HG02678 (cell line): ENCODE measurements around the gene COPS4.
A peak's percentile ranks its signal among the peaks of the same experiment; 100 is the strongest.
"Not testable (repeated sequence)": the region's sequence is repeated elsewhere in the genome, so short reads cannot be mapped to it uniquely, and the experiment has no call there.

Source experiments
- ATAC-seq: cut with Tn5 transposase; IDR thresholded peaks from one replicate; pipeline ENCODE4 v1.9.1; 2021; ENCODE audit warnings: mild to moderate bottlenecking, moderate library complexity; ENCODE audit not compliant: unreplicated experiment

COPS4 gene

DNA sequence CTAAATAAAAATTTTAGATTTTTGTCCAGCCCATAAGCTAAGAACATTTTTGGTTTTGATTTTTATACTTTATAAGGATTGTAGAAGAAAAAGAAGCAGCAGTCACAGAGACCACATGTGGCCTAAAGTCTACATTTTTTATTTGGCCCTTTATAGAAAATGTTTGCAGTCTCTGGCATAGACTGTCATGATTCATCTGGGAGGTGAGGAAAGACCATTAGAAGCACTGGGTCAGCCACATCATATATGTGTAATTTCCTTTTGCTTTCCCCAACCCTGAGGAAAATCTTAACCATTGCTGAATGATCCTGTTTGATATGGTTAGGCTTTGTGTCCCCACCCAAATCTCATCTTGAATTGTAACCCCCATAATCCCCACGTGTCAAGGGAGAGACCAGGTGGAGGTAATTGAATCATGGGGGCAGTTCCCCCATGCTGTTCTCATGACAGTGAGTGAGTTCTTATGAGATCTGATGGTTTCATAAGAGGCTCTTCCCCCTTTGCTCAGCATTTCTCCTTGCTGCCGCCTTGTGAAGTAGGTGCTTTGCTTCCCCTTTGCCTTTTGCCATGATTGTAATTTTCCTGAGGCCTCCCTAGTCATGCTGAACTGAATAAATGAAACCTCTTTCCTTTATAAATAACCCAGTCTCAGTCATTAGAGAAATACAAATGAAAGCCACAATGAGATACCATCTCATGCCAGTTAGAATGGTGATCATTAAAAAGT lies 12.1 kb upstream of the COPS4 start:
- no peak for ATAC-seq

DNA sequence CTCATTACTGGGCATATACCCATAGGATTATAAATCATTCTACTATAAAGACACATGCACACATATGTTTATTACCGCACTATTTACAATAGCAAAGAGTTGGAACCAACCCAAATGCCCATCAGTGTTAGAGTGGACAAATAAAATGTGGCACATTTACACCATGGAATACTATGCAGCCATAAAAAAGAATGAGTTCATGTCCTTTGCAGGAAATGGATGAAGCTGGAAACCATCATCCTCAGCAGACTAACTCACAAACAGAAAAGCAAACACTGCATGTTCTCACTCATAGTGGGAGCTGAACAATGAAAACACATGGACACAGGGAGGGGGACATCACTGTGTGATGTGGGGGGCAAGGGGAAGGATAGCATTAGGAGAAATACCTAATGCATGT lies 11.4 kb upstream of the COPS4 start:
- not testable (repeated sequence) for ATAC-seq

DNA sequence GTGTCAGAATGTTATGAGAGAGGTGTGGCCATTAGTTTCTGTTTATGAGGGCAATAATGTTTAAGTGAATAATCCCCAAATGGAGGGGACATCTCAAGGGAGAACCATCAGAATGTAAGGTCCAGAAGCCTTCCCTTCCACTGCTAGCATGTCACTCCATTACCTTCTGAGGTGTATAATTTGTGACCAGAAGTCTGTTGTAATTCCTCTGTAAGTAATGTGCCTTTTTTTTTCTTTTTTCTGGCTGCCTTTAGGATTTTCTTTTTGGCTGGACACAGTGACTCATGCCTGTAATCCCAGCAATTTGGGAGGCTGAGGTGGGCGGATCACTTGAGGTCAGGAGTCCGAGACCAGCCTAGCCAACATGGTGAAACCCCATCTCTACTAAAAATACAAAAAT lies 10.8 kb upstream of the COPS4 start:
- ATAC-seq, result no peak

DNA sequence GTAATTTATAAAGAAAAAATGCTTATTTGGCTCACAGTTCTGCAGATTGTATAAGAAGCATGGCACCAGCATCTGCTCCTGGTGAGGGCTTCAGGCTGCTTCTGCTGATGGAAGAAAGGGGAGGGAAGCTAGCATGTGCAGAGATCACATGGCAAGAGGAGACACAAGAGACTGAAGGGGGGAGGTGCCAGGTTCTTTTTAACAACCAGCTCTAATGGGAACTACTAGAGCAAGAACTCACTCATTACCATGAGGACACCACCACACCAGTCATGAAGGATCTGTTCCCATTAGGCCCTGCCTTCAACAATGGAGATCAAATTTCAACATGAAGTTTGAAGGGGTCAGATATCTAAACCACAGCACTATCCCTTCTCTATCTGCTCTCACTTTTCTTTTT lies 9.4 kb upstream of the COPS4 start:
- ATAC-seq, result no peak

DNA sequence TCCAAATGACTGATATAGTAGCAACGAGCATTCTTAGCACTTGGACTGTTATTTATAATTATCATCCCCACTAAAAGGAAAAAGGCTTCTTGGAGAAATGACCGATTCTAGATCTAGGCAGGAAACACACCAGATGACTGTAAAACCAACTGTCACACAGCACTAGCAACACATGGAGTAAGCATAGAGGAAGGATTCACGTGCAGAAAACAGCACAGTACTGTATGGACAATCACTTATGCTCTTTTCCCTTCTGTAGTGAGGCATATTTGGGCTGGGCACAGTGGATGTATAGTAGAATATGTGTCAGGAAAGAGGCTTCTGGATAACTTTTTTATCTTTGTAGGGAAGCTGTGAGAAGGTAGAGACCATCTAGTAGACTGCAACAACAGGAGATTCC lies 6.0 kb upstream of the COPS4 start:
- ATAC-seq, result no peak

DNA sequence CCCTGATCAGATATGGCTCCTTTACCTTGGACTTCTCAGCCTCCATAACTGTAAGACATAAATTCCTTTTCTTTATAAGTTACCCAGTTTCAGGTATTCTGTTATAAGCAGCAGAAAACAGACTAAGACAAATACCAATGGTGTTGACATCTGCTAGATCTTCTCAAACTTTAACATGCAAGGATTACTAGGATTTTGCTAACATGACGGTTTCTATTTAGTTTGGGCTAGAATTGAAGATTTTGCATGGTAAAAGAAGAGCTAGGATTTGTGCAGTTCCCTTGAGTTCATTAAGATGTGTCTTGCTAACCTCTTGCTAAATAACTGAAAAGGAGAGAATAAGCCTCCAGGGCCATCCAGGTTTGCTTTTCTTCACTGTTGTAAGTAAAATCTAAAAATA lies 5.3 kb upstream of the COPS4 start:
- no peak for ATAC-seq

DNA sequence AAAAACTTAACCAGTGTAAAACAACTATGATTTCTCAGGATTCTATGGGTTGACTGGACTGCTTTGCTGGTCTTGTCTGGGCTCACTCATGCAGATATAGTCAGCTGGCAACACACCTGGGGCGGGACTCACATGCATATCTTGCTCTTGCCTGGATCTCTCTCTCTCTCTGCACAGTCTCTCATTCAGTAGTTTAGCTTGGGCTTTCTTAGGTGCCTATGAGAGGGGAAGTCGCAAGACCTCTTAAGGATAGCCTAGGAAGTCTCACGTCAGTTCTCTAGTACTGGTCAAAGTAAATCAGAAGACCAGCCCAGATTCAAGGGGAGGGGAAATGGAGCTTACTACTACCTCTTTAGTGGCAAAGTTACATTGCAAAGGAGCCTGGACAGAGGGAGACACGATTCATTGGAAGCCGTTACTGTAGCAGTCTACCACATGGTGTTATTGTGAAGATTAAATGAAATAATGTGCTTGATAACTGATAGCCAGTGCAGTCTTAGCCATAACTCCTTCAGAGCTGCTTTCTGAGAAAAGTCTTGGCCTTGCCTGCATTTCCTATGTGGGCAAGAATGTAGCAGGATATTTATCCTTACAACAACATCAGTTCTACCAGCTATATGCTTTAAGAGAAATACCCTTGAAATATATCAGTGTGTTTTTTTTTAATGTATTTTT lies 2.1 kb downstream of the COPS4 start:
- no peak for ATAC-seq

DNA sequence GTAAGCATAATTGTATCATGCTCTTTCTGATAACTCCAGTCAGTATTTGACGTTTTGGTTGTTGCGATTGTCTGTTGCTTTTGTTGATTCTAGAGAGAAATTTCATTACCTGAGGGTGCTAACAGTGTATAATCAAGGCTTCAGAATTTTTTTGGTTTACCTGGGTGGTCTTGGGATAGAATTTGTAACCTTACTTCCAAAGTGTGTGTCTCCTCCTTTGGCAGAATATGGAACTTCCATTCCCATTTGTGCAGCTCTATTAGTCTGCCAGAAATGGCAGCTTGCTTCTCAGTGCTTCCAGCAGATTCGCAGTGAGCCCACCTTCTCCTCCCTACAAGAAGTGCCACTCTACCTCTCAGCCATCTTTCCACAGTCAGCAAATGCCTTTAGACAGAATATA lies 5.3 kb downstream of the COPS4 start:
- no peak for ATAC-seq

DNA sequence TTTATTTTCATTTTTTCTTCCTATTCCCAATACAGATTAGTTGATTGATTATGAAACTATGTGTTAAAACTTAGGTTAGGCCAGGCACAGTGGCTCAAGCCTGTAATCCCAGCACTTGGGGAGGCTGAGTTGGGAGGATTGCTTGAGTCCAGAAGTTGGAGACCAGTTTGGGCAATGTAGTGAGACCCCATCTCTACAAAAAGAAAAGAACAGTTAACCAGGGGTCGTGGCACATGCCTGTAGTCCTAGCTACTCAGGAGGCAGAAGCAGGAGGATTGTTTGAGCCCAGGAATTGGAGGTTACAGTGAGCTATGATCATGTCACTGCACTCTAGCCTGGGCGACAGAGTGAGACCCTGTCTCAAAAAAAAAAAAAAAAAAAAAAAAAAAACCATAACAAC lies 8.2 kb downstream of the COPS4 start:
- ATAC-seq, result not testable (repeated sequence)

DNA sequence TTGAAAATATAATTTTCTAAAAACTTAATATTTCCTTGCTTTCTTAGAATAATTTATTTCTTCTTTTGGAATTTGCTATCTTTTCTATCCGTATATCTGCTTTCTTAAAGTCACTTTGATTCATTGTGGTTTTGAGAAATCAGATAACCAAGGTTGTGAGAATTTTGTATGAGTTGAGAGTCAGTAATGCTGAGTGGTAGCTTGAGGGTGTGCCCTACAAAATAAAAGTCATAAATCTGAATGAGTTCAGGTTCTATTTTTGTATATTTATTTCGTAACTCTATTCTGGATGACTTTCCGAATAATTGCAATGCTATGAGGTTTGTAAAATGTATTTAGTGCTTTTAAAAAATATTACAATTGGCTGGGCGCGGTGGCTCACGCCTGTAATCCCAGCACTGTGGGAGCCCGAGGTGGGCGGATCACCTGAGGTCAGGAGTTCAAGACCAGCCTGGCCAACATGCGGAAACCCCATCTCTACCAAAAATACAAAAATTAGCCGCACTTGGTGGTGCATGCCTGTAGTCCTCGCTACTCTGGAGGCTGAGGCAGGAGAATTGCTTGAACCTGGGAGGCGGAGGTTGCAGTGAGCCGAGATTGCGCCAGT lies 8.9 kb downstream of the COPS4 start:
- ATAC-seq, result no peak

DNA sequence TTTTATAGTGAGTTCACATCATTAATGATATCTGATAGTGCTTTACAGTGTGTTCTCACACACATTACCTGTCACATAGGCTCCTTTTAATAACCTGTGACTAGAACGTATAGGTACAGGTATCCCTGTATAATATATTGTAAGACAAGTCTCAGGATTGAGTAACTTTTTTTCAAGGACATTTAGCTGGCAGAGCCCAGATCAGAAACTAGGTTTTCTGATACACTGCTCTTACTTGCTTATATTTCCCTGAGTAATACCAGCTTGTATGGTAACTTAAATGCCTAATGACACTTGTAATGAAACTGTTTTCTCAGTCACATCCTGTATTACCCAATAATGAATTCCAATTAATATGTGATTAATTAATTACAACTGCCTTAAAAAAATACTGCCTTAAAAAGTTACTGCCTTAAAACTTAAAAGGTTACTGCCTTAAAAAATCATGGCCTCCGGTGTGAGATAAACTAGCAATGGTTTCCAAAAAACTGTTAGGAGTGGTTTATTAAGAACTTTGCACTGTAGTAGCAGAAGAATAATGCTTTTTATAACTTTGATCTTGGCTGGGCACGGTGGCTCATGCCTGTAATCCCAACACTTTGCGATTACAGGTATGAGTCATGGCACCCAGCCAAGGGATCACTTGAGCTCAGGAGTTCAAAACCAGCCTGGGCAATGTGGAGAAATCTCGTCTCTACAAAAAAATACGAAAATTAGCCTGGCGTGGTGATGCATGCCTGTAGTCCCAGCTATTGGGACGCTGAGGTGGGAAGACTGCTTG lies 11.9 kb downstream of the COPS4 start:
- no peak for ATAC-seq

DNA sequence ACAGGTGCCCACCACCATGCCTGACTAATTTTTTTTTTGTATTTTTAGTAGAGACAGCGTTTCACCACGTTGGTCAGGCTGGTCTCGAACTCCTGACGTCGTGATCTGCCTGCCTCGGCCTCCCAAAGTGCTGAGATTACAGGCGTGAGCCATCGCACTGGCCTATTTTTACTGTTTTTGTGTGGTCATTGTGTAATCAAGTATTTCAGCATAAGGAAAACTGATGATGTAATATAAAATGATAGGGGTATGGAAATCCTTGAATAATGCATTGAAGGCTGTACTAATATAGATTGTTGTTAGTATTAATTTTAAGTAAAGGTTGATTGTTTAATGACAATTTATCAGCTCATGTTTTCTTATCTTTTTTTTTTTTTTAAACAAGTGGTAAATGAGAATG lies 13.8 kb downstream of the COPS4 start:
- ATAC-seq, result not testable (repeated sequence)

DNA sequence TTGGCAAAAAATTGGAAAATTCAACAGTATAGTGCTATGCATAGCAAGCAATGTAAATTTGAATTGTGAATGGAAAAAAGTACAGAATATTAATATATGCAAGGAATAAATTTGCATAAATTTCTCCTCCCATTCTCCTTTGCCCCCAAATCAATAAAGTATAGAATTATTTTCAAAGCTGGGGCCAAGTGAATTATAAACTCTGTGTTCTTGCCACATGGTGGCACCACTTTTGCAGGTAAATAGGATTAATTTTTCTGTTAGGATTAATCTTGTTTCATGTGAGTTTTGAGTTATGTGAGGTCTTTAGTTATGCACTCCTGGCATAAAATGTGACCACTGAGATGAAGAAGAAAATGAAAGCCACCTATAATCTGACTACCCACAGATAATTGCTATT lies 19.9 kb downstream of the COPS4 start:
- ATAC-seq, result no peak

DNA sequence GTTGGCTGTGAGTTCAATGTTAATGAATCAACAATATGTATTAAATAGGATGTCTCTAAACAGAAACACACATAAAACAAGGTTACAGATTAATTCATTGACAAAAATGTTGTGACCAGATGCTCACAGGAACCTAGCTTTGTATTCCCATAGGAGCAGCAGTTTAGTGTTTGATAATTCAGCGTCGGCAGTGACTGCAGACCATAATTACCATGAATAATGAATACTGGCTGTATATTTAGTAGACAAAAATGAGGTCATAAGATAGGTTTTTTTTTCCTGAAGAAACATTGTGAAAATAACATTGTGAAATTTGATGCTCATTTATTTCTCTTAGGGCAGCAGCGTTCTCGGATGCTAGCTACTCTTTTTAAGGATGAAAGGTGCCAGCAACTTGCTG lies 27.8 kb downstream of the COPS4 start:
- no peak for ATAC-seq

DNA sequence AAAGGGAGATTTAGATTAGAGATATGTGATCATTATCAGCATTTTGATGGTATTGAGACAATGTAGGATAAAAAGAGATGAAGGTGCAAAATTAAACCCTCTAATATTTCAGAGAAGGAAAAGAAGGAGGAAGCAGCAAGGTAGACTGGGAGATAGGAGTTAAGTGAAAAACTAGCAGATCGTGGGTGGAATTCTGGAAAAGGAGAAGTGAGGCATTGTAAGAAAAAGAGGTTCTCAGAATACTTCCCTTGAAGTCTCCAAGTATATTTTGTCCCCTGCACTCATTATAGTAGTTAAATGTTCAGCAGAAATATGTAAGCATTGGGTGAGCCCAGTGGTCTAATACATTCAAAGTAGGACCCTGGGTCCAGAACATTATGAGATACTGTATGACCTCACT lies 30.3 kb downstream of the COPS4 start:
- ATAC-seq, result no peak

DNA sequence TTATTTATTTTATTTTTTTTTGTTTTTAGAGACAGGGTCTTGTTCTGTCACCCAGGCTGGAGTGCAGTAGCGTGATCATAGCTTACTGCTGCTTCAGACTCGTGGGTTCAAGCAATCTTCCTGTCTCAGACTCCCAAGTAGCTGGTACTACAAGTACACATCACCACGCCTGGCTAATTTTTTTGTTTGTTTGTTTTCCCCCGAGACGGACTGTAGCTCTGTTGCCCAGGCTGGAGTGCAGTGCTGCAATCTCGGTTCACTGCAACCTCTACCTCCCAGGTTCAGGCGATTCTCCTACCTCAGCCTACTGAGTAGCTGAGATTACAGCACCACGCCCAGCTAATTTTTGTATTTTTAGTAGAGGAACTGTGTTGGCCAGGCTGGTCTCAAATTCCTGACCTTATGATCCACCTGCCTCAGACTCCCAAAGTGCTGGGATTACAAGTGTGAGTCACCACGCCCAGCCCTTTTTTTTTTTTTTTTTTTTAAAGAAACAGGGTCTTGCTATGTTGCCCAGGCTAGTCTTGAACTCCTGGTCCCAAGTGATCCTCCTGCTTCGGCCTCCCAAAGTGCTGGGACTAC lies 32.2 kb downstream of the COPS4 start:
- no peak for ATAC-seq

DNA sequence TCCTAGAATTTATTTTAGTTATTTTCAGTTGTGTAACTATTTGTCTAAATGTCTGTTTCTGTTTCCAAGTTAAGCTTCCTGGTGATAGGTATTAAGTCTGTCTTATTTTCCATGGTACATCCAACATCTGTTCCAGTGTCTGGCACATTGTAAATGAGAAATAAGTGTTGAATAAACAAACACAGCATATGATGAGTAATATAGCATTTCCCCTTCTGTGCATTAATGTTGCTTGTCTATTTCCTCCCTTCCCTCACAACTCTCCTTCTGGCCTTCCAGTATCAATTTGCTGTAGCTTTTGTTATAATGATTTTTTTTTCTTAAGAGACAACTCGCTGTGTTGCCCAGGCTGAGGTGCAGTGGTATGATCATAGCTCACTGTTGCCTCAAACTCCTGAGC lies 36.1 kb downstream of the COPS4 start:
- ATAC-seq, result no peak

DNA sequence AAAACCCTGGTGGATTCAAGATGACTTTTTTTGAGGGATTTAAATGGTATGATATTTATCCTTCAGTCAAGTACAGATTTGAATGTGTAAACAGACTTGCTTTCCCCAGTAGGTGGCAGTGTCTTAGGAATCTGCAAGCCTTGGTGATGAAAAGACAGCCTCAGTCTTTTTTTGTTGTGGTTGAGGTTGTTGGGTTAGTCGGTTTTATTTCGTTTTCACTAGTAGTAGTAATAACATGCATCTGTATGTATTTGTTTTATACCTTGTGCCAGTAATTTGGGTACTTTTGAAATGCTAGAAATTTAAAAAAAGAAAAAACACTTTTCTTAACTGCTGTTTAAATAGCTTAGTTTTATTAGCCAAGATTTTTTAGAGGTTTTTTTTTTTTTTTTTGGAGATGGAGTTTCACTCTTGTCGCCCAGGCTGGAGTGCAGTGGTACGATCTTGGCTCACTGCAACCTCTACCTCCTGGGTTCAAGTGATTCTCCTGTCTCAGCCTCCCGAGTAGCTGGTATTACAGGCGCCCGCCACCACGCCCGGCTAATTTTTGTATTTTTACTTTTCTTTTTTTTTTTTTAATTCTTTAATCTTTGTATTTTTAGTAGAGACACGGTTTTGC lies 39.2 kb downstream of the COPS4 start:
- peak; percentile 82 for ATAC-seq

DNA sequence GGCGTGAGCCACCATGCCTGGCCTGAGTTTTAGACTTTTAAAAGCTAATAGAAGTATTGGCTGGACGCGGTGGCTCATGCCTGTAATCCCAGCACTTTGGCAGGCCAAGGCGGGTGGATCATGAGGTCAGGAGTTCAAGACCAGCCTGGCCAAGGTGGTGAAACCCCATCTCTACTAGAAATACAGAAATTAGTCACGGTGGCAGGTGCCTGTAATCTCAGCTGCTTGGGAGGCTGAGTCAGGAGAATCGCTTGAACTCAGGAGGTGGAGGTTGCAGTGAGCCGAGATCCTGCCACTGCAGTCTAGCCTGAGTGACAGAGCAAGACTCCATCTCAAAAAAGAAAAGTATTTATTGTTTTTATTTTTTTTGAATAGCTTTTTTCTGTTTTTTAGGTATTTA lies 39.8 kb downstream of the COPS4 start:
- not testable (repeated sequence) for ATAC-seq

DNA sequence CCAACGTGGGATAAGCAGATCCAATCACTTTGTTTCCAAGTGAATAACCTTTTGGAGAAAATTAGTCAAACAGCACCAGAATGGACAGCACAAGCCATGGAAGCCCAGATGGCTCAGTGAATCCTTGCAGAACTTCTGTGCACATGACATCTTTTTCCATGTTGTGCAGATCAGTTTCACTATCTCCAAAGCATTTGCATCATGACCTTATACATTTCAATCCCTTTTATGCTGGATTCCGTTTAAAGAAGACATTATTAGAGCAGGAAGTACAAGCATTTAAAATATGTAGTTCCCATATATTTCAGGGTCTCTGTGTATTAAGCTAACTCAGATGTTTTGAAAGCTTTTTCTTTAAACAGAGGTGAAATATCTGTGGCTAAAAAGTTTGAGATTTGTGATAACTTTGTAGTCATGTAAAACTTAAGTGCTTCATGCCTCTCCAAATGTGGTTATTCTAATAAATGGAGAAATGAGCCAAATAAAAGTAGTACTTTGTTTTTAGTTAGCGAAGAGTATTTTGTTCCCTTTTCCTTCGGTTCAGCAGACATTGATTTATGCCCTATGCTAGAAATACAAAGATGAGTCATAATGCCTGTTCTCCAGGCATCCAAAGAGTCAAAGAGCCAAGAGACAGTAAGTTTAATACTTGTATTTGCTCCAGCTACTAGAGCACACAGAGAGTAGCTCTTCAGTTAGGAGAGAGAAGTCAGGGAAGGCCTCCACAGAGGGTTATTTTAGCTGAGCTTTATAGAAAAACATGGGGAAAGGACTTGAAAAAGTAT lies 40.5 kb downstream of the COPS4 start:
- no peak for ATAC-seq
